ENCODE results near the gene MPC2. TPM values are rescaled to one million over a fixed set of nuclear protein-coding genes. Genes with fewer than 3 reads are reported as not detected.
A peak's percentile ranks its signal among the peaks of the same experiment; 100 is the strongest.
"Not testable (repeated sequence)": the region's sequence is repeated elsewhere in the genome, so short reads cannot be mapped to it uniquely, and the experiment has no call there.

Gene MPC2
- total RNA-seq, 2 donors from 2014 or later = 78.9 to 169 TPM

DNA sequence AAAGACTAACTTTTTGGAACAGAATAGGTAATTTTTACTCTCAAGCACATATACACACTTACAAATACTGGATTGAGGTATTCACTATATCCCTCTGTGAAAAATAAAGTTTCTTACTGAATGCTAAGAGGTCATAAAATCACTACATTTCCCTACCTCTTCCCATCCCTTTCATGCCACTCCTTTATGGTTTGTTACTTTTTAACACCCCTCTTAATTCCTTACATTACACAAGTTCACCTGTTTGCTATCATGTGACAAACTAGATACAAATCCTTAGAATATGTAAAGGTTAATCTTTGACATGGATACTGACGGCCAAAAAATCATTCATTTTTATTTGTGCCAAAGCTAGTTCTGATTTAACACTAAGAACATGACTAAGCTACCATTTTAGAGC, 7.1 kb downstream of the MPC2 start:
- peaks cover 11% of the 10 kb centered on the region for H3K4me1 ChIP-seq (replicated peaks)
- TF ChIP-seq POLR2AphosphoS5 (IDR thresholded peaks at IDR 0.05) = no peak
- TF ChIP-seq, protein P1, sequence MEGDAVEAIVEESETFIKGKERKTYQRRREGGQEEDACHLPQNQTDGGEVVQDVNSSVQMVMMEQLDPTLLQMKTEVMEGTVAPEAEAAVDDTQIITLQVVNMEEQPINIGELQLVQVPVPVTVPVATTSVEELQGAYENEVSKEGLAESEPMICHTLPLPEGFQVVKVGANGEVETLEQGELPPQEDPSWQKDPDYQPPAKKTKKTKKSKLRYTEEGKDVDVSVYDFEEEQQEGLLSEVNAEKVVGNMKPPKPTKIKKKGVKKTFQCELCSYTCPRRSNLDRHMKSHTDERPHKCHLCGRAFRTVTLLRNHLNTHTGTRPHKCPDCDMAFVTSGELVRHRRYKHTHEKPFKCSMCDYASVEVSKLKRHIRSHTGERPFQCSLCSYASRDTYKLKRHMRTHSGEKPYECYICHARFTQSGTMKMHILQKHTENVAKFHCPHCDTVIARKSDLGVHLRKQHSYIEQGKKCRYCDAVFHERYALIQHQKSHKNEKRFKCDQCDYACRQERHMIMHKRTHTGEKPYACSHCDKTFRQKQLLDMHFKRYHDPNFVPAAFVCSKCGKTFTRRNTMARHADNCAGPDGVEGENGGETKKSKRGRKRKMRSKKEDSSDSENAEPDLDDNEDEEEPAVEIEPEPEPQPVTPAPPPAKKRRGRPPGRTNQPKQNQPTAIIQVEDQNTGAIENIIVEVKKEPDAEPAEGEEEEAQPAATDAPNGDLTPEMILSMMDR (IDR thresholded peaks at IDR 0.05) = no peak
- no peak overlapping the region for H3K27ac ChIP-seq
- H3K36me3 ChIP-seq = no peaks in the 10 kb centered on the region
- intact Hi-C loops (cut with DNase I) = no loop called here
- no peak for DNase-seq (ENCODE audit: low spot score)
- no peak overlapping the region for H3K4me3 ChIP-seq
- WGBS = 74% methylated on average over 1 of the region's 1 CpG
- H3K27me3 ChIP-seq (replicated peaks; ENCODE audit: insufficient read depth) = no peaks in the 10 kb centered on the region
- no peaks in the 10 kb centered on the region for H3K9me3 ChIP-seq

DNA sequence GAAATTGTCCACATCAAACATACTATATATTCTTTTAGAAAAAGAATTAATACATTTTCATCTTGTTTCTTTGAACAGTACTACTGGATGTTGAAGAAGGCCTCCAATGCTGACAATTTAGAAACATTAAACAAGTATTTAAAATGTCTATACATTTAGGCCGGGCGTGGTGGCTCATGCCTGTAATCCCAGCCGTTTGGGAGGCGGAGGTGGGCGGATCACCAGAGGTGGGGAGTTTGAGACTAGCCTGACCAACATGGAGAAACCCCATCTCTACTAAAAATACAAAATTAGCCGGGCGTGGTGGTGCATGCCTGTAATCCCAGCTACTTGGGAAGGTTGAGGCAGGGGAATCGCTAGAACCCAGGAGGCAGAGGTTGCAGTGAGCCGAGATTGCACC, 8.0 kb downstream of the MPC2 start:
- H3K4me1 ChIP-seq (replicated peaks) = peaks cover 11% of the 10 kb centered on the region
- H3K36me3 ChIP-seq; H3K27me3 ChIP-seq (replicated peaks; ENCODE audit: insufficient read depth); H3K9me3 ChIP-seq; H3K27ac ChIP-seq; intact Hi-C loops (cut with DNase I); DNase-seq (ENCODE audit: low spot score); H3K4me3 ChIP-seq: not testable (repeated sequence)
- WGBS = 92% methylated on average over 9 of the region's 9 CpGs

DNA sequence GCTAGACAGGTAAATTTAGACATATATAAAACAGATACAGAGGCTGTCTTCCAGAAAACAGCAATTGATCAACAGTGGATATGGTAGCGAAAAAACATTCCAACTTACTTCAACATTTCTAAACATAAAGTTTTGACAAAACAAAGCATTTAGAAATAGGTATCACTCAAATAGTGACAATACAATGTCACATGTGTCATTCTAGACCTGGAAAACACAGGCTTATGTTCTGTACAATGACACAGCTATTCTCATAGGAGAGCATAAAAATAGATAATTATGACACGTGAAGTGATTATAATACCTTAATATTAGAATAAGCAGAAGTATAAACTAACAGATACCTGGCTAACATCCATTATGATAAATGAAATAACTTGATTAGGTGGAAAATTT, 8.4 kb downstream of the MPC2 start:
- DNase-seq (ENCODE audit: low spot score) = no peak
- Histone ChIP-seq H3K4me1 (replicated peaks) (peaks cover 12% of the 10 kb centered on the region), H3K27ac (no peak overlapping the region), H3K36me3 (no peaks in the 10 kb centered on the region), H3K27me3 (replicated peaks; ENCODE audit: insufficient read depth) (no peaks in the 10 kb centered on the region), H3K9me3 (no peaks in the 10 kb centered on the region), H3K4me3 (no peak overlapping the region)
- no peak for TF ChIP-seq POLR2A (IDR thresholded peaks at IDR 0.05)
- TF ChIP-seq POLR2AphosphoS5 (IDR thresholded peaks at IDR 0.05) = no peak
- TF ChIP-seq, protein P1 (IDR thresholded peaks at IDR 0.05) = no peak
- 92% methylated on average over 2 of the region's 2 CpGs for whole genome bisulfite sequencing
- intact Hi-C loops (cut with DNase I) = no loop called here

DNA sequence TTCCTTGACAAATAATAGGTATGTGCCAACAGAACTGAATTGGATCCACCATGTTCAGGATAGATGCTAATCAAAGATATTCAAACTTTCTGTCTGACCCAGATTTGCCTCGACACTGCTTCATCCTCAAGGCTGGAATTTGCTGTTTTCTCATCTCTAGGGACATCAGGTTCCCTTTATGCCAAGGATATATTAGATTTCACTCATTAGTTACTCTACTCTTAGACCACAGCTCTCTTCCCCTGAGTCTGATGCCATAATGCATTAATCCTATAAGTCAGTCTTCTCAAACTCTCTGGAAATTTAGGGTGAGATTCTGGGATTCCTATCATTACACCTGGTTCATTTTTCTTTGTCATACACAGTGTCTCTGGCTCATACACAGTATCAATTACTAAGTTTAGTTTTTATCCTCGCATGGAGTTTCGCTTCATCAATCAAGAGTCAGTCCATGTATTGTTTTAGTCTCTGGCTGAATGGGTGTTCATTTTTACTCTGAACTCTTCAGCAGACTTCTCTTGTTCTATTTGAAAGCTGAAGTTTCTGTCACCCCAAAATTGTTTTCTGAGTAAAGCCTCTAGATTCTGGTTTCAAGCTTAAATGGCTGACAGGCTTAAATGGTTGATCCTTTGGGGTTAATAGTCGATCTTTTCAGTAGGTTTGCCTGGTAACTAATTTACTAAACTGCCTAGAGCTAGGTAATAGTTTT, 9.7 kb downstream of the MPC2 start:
- peak overlapping the region; percentile 4 to 43 for H3K27ac ChIP-seq

DNA sequence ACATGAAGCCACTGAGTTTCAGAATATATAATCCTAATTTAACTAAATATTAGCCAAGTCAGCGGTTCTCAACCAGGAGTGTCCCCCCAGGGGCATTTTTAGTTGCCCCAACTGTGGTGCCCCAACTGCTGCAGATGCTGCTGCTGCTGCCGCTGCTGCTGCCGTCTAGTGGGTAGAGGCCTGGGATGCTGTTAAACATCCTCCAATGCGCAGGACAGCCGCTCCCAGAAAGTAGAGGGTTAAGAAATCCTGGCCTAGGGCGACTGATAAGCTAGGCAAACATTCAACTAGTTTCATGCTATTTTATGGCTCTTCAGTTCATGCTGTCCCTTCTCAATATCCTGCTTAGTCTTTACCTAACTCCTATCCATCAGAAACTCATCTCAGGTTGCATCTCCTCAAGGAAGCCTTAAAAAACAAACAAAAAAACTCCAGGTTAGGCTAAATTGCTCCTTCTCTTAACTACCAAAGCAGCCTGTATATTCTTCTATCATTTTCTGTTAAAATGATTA, 10.3 kb downstream of the MPC2 start:
- H3K36me3 ChIP-seq = no peaks in the 10 kb centered on the region
- TF ChIP-seq, protein P1 (IDR thresholded peaks at IDR 0.05) = no peak
- TF ChIP-seq POLR2AphosphoS5 (IDR thresholded peaks at IDR 0.05) = no peak
- TF ChIP-seq POLR2A (IDR thresholded peaks at IDR 0.05) = no peak
- peaks cover 16% of the 10 kb centered on the region for H3K4me1 ChIP-seq (replicated peaks)
- 73% methylated on average over 6 of the region's 6 CpGs for WGBS
- no peak overlapping the region for H3K4me3 ChIP-seq
- intact Hi-C loops (cut with DNase I) = no loop called here
- no peaks in the 10 kb centered on the region for H3K9me3 ChIP-seq
- no peak for DNase-seq (ENCODE audit: low spot score)
- H3K27ac ChIP-seq = peak overlapping the region in 1 of 2 donors; percentile 43
- H3K27me3 ChIP-seq (replicated peaks; ENCODE audit: insufficient read depth) = no peaks in the 10 kb centered on the region

More for the DNA sequence above, 9.7 kb downstream of the MPC2 start:
- no peak overlapping the region for H3K4me3 ChIP-seq
- no peaks in the 10 kb centered on the region for H3K27me3 ChIP-seq (replicated peaks; ENCODE audit: insufficient read depth)
- intact Hi-C loops (cut with DNase I) = no loop called here
- DNase-seq (ENCODE audit: low spot score) = no peak
- no peaks in the 10 kb centered on the region for H3K36me3 ChIP-seq
- no peaks in the 10 kb centered on the region for H3K9me3 ChIP-seq
- peaks cover 16% of the 10 kb centered on the region for H3K4me1 ChIP-seq (replicated peaks)
- WGBS = 71% methylated on average over 4 of the region's 4 CpGs
- TF ChIP-seq POLR2A (IDR thresholded peaks at IDR 0.05) = no peak
